ENCODE measurements around the gene NKX2-2. TPM values are rescaled to one million over a fixed set of nuclear protein-coding genes. Genes with fewer than 3 reads are reported as not detected.

The NKX2-2 gene
- total RNA-seq = not detected in 2 replicates

GRCh38 chr20:21513881-21514540 lies at the start of gene NKX2-2:
Gene NKX2-2 (minus strand): TSS chr20:21514064. CDS start chr20:21513669, 395 bp downstream.

Other genes with a start within 250 kb of the NKX2-2 start
- 73.4 and 74.7 TPM in 2 replicates for gene XRN2, start 210.7 kb downstream of the NKX2-2 start, total RNA-seq
- not detected in 2 replicates for gene NKX2-4, start 116.5 kb downstream of the NKX2-2 start, total RNA-seq
- not detected in 2 replicates for gene PAX1, start 191.6 kb upstream of the NKX2-2 start, total RNA-seq

Data from smooth muscle cell of the pulmonary artery (primary cell).